D341Med (cell line): ENCODE results near the gene HECTD1.

Experiments used
- DNase-seq: peaks from one replicate; pipeline ENCODE4 v3.0.0; 2012; ENCODE audit warnings: low spot score

The HECTD1 gene

GRCh38 chr14:31051023-31051422 lies 156.6 kb downstream of the HECTD1 start:
- no peak for DNase-seq
